ENCODE measurements around the gene SELENON. TPM values are rescaled to one million over a fixed set of nuclear protein-coding genes. Genes with fewer than 3 reads are reported as not detected.

The SELENON gene
- total and polyA plus RNA-seq, 2 of the 13 experiments (the other 11 are each of a cell fraction or from before 2014, with no cell fraction given), result 3.8 to 8.0 TPM

DNA sequence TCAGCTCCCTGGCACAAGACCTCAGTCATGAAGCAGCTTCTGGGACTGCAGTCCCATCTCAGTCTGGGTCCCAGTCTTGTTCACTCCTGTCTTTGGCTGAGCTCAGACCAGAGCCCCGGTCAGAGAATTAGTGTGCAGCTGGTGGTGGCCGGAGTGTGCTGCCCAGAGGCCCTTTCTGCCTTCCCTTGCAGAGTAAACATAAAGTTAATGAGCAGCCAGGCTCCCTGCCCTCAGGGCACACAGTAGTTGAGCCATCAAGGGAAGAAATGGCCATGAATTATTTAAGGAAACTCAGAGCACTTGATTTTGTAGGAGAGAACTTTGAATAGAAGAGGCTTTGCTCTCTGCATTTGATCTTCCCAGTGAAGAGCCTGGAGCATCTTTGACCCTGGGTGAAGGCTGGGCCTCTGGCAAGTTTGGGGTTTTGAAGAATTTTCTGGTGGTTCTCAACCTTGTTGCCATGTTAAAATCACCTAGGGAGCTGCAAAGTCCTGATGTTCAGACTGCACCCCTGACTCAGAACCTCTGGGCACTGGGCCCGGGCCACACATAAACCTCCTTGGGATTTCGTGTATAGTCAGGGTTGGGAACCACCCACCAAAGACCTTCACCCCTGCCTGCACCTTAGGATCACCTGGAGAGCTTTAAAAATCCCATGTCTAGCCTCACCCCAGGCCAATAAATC lies 26.4 kb upstream of the SELENON start:
- no peaks in the 10 kb centered on the region for H4K20me1 ChIP-seq (ENCODE audit: insufficient read depth, low read length)
- H3K4me2 ChIP-seq (ENCODE audit: low read depth, low read length), result peak overlapping the region; percentile 93
- H3K27me3 ChIP-seq (ENCODE audit: control insufficient read depth in 1 of 2, insufficient read depth in 2 of 2, low read length in 2 of 2), result peaks cover 7 to 35% of the 10 kb centered on the region in 2 experiments
- FAIRE-seq (peak; percentile 97), DNase-seq (ENCODE audit: low spot score) (peak; percentile 70), ATAC-seq (peak; percentile 93)
- no peaks in the 10 kb centered on the region for H3K79me2 ChIP-seq (ENCODE audit: insufficient read depth, low read length)
- POLR2A ChIA-PET, result interaction anchor here (1.2 to 1.7 kb wide), 3 partner anchors 26 to 46 kb away, joined by 3 to 7 read pairs (median 4); partner anchors contain the start of gene MTFR1L
- intact Hi-C loops (cut with micrococcal nuclease; ENCODE audit: unreplicated experiment), result loop anchor here (10.0 kb wide), 1 partner anchor 79 kb away; no protein-coding TSS in a partner anchor
- in situ Hi-C loops (cut with HindIII; ENCODE audit: extremely low pct_ligation_motif_present, low pct_unique_long_range_greater_than_20kb), result no loop called here
- no peak overlapping the region for H3K9ac ChIP-seq (ENCODE audit: insufficient read depth, low read depth, low read length)
- H3K9me3 ChIP-seq (ENCODE audit: low read length), result no peaks in the 10 kb centered on the region
- H3K27ac ChIP-seq (ENCODE audit: extremely low read length, insufficient read depth, low read length), result peak overlapping the region; percentile 28
- 0% methylated on average over 2 of the region's 4 CpGs for WGBS (ENCODE audit: low lambda C conversion rate)
- no TSS peak for BruUV-seq (replicated peaks)
- no peaks in the 10 kb centered on the region for H3K36me3 ChIP-seq (replicated peaks in 1 of 2; ENCODE audit: control insufficient read depth in 1 of 2, insufficient read depth in 2 of 2, low read length in 2 of 2)
- CTCF ChIA-PET (ENCODE audit: low intra/inter-chr PET ratio, low total read pairs), result interaction anchor here (1.1 kb wide), 1 partner anchor 23 kb away, joined by 3 read pairs; no protein-coding TSS in a partner anchor
- H2AFZ ChIP-seq (ENCODE audit: low read length), result no peak overlapping the region
- peaks cover 63% of the 10 kb centered on the region for H3K4me1 ChIP-seq (ENCODE audit: insufficient read depth, low read length)
- peak overlapping the region in 2 of 3 experiments; percentile 7 to 40; a peak in 4 of 6 replicates for H3K4me3 ChIP-seq (replicated peaks in 1 of 3; ENCODE audit: insufficient read depth in 1 of 3, low read depth in 2 of 3, low read length in 3 of 3)
- no peak for TF ChIP-seq ZNF225 (CRISPR knock-in tag; IDR thresholded peaks at IDR 0.05)
- TF ChIP-seq BHLHE40 (IDR thresholded peaks at IDR 0.05; ENCODE audit: low read length), result no peak
- TF ChIP-seq MEIS1 (CRISPR knock-in tag; IDR thresholded peaks at IDR 0.05; ENCODE audit: borderline replicate concordance), result peak; percentile 30; the same call in 1 of the 2 replicates
- TF ChIP-seq TOE1 (CRISPR knock-in tag; IDR thresholded peaks at IDR 0.05), result no peak
- TF ChIP-seq, protein P1, sequence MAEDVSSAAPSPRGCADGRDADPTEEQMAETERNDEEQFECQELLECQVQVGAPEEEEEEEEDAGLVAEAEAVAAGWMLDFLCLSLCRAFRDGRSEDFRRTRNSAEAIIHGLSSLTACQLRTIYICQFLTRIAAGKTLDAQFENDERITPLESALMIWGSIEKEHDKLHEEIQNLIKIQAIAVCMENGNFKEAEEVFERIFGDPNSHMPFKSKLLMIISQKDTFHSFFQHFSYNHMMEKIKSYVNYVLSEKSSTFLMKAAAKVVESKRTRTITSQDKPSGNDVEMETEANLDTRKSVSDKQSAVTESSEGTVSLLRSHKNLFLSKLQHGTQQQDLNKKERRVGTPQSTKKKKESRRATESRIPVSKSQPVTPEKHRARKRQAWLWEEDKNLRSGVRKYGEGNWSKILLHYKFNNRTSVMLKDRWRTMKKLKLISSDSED (CRISPR knock-in tag; IDR thresholded peaks at IDR 0.05), result no peak
- no peak for TF ChIP-seq ZFP36 (IDR thresholded peaks at IDR 0.05; ENCODE audit: borderline replicate concordance, low read depth, low read length, partially characterized antibody)
- peak; percentile 53; the same call in 1 of the 2 replicates for TF ChIP-seq BCL6 (CRISPR knock-in tag; IDR thresholded peaks at IDR 0.05)
- 0 out of 2 replicates have a peak, but pooled peaks have one; percentile 35 for TF ChIP-seq ZNF644 (CRISPR knock-in tag; IDR thresholded peaks at IDR 0.05; ENCODE audit: low read depth)
- TF ChIP-seq GATAD1 (CRISPR knock-in tag; IDR thresholded peaks at IDR 0.05), result no peak
- peak; percentile 49 for TF ChIP-seq PATZ1 (CRISPR knock-in tag; IDR thresholded peaks at IDR 0.05)
- no peak for TF ChIP-seq RFXAP (CRISPR knock-in tag; IDR thresholded peaks at IDR 0.05; ENCODE audit: borderline replicate concordance)
- peak; percentile 65; the same call in 1 of the 2 replicates for TF ChIP-seq KDM6A (CRISPR knock-in tag; IDR thresholded peaks at IDR 0.05; ENCODE audit: low read depth)
- no peak for TF ChIP-seq NFYB (CRISPR knock-in tag; IDR thresholded peaks at IDR 0.05)
- no peak for TF ChIP-seq ZNF512 (CRISPR knock-in tag; IDR thresholded peaks at IDR 0.05)
- peak; percentile 38; the same call in 1 of the 2 replicates for TF ChIP-seq NR2F6 (IDR thresholded peaks at IDR 0.05)
- peak; percentile 42; the same call in 1 of the 2 replicates for TF ChIP-seq NR2F6 (CRISPR knock-in tag; IDR thresholded peaks at IDR 0.05)
- TF ChIP-seq SIX4 (CRISPR knock-in tag; IDR thresholded peaks at IDR 0.05), result 0 out of 2 replicates have a peak, but pooled peaks have one; percentile 42
- TF ChIP-seq PHB2 (IDR thresholded peaks at IDR 0.05; ENCODE audit: partially characterized antibody), result no peak
- TF ChIP-seq MIER2 (CRISPR knock-in tag; IDR thresholded peaks at IDR 0.05), result 0 out of 2 replicates have a peak, but pooled peaks have one; percentile 17
- no peak for TF ChIP-seq ARHGAP35 (CRISPR knock-in tag; IDR thresholded peaks at IDR 0.05; ENCODE audit: borderline replicate concordance)
- no peak for TF ChIP-seq ZFP36L1 (CRISPR knock-in tag; IDR thresholded peaks at IDR 0.05)
- TF ChIP-seq ZNF790 (CRISPR knock-in tag; IDR thresholded peaks at IDR 0.05; ENCODE audit: borderline replicate concordance), result no peak
